GM19438 (cell line): ENCODE measurements around the gene CTXN1.
"Not testable (repeated sequence)": the region's sequence is repeated elsewhere in the genome, so short reads cannot be mapped to it uniquely, and the experiment has no call there.

ENCODE experiments used
- ATAC-seq: cut with Tn5 transposase; IDR thresholded peaks from one replicate; pipeline ENCODE4 v1.9.1; 2021; ENCODE audit warnings: low read depth; ENCODE audit not compliant: unreplicated experiment

The CTXN1 gene

DNA sequence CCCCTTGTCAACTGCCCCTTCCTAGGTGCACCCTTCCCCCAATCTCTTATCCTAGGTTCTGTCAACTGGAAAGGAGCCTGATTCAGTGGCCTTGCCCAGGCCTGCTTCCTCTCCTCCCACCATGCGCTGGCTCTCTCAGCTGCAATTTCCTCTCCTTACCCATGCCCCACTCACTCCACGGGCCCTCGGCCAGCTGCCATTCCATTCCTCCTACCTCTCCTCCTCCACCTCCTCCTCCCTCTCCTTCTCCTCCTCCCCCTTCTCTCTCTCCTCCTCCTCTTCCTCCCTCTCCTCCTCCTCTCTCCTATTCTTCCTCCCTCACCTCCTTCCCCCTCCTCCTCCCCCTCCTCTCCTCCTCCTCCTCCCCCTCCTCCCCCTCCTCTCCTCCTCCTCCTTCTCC, 27.1 kb upstream of the CTXN1 start:
- ATAC-seq, result no peak

GRCh38 chr19:7947939-7948338, 22.0 kb upstream of the CTXN1 start:
- ATAC-seq, result no peak

DNA sequence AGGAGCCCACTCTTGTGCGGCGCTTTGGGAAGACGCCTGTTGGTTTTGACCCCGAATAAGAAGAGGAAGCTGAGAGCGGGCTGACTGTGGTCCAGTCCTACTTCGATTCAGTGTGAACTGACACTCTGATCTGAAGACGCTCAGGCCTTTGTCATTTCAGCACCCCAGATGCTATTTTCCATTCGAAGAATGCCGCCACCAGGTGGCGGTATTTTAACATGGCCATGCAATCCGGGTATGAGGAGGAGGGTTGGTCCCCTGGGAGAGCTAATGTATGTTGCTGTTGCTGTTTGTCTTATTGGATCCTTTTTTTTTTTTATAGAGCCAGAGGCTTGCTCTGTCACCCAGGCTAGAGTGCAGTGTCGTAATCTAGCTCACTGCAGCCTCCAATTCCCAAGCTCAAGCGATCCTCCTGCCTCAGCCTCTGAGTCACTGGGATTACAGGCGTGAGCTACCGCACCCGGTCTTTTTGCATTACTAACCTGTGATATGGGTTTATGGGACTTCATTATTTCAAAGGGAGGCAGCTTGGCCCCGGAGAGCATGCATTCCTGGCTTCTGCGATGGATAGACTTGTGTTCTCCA, 18.3 kb upstream of the CTXN1 start:
- ATAC-seq, result no peak

DNA sequence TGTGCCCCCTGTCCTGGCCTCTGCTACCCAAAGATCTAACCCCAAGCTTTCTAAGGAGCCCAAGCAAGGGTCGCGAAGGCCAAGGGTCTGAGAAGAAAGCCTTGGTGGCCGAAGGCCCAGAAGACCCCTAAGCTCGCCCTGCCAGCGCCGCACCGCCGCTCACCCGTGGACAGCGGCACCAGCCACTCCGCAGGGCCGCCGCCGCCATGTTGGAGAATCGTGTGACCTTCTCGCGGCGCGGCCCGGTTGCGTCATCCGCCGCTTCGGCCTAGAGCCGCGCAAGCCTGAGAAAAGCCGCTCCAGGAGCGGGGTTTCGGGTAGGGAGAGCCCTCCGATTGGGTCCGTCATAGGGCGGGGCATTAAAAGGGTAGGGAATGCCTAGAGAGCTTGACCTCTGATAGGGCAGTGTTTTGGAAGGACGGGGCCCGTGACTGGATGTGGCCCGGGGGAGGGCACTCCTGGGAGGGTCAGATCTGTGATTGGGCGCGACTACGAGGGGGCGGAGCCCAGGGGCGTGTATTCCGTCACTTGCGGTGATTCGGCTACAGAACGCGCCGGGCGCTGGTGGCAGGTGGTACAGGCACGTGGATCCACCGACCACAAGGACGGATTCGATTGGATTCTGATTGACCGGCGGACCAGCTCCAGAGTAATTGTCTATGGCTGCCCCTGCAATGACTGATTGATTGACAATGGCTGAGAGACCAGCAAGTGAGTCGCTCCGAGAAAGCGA, 17.7 kb upstream of the CTXN1 start, which contains the start of gene TIMM44:
Gene TIMM44 (minus strand): TSS at position 223 of the 733 bp plus-strand sequence. CDS start 15 bp downstream, at position 208.
- peak; percentile 90 for ATAC-seq

- no peak for ATAC-seq
Measured at GRCh38 chr19:7942981-7943443, 17.1 kb upstream of the CTXN1 start.

GRCh38 chr19:7941895-7942596, 16.1 kb upstream of the CTXN1 start:
- no peak for ATAC-seq

DNA sequence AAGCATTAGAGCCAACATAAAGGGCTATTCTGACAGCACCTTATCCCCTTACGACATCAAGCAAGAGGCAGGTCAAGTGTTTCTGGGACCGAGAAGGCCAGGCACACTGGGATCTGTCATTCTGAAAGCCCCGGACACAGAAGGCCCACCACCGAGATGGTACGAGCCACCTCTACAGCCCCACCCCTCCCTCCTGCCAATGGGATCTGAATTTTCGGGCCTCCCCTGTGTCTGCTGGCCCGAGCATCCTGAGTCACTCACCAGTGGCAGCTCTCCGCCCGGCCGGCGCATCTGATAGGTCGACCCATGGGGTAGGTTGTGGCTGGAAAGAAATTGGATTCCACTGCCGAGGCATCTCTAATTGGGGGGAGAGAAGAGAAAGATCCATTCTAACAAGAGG, 14.9 kb upstream of the CTXN1 start:
- no peak for ATAC-seq

DNA sequence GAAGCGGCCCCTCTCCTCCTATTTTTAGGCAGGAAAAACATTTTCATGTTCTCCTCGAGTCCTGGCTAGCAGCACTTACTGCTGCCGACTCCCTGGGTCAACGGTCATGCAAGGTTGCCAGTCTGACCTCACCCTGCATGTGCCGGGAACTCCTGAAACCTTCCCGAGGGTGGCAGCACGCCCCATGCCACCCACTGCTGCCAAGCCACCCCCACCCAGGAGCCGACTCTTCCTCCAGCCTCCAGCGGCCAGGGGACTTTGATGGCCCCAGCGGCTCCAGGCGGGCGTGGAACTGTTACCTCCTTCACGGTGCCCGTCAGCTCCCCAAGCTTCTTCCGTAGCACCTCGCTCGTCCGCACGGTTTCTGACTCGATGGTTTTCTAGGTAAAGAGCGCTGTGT, 8.8 kb upstream of the CTXN1 start:
- ATAC-seq, result no peak

DNA sequence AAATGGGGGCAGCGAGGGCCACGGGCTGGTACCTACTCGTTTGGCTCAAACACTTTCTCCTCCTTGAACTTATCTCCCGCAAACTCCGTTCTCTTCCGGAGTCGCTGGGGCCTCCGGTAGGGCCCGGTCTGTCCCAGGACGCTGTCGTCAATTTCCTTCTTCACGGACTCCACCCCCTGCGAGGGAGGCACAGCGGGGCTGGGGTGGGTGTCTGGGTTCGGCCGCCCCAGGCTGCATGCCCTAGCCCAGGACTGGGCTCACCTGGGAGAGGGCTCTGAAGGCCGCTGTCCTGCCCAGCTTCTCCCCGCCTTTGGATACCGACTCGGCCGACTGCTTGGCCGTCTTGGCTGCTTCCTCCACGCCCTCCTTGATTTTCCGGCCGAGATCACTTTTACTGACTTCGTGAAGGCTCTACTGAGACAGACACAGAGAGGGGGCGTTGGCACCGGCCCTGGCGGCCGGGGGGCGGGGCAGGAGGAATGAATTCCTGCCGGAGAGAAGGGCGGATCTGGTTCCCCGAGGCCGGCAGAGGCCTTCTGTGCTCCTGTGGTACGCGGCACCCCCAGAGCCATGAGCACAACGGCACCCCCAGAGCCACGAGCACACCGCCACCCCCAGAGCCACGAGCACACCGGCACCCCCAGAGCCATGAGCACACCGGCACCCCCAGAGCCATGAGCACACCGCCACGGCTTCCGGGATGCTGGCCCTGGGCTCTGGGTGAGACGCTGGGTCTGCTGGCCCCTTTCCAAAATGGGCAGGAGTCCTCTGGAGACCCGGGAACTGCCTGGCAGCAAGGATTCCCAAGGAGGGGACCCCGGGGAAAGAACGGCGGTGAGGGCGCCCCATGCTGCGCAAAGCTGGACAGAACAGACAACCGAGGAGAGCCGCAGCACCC, 8.1 kb upstream of the CTXN1 start:
- ATAC-seq, result no peak

DNA sequence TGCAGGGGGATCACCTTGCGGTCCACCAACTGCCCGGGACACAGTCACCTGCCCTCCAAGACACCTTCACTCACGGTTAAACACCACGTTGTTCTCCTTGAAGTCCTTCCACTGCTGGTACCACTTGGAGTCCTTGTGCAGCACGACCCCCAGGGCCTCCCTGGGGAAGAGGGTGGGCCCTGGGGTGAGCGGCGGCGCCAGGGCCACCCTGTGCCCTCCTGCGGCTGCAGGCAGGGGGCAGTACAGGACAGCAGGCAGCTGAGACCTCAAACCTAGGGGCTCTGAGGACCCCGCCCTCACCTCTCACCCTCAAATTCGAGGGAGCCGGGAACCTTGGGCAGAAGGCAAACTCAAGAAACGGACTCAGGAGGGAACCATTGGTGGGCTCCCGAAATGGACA, 7.5 kb upstream of the CTXN1 start:
- ATAC-seq, result no peak

DNA sequence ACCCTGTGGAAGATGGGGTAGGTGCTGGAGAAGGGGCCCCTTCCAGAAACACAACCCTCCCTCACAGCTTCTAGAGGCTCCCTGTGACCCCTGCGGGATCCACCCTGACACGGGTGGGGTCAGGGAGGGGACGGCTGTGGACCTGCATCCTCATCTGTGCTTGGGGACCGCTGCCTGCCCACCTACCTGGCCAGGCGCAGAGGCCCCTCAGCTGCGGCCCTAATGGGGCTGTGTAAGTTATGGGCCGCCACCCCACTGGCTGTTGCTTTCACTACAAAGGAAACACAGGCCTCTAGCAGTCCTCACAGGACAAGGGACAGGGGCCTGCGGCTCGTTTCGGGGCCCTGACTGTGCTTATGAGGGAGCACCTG, 7.0 kb upstream of the CTXN1 start:
- no peak for ATAC-seq

DNA sequence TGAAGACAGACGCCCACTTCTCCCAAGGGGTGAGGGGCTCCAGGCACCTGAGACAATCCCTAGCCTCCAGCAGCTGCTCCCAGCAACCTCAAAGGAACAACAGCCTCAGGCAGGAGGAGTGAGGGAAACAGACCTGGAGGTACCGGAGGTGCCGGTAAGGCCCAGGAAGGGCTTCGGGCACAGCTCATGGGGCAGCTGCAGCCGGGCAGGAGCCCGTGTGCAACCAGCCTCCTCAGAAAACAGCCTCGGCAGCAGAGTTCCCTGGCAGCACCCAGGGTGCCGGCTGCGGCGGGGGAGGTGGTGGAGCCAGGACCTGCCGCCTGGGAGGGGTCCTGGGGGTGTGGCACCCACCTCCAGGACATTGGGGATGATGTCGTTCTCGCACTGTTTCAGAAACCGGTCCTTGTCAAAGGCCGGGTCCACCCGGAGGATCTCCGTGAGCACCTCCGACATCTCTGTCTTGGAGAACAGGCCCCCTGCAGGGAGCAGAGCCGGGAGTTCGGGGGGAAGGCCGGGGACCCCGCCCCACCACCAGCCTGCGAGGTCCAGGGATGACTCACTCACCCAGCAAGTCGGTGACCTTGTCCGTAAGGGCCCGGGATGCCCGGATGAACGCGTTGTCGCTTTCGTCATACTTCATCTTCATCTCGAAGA, 6.5 kb upstream of the CTXN1 start:
- ATAC-seq, result no peak

DNA sequence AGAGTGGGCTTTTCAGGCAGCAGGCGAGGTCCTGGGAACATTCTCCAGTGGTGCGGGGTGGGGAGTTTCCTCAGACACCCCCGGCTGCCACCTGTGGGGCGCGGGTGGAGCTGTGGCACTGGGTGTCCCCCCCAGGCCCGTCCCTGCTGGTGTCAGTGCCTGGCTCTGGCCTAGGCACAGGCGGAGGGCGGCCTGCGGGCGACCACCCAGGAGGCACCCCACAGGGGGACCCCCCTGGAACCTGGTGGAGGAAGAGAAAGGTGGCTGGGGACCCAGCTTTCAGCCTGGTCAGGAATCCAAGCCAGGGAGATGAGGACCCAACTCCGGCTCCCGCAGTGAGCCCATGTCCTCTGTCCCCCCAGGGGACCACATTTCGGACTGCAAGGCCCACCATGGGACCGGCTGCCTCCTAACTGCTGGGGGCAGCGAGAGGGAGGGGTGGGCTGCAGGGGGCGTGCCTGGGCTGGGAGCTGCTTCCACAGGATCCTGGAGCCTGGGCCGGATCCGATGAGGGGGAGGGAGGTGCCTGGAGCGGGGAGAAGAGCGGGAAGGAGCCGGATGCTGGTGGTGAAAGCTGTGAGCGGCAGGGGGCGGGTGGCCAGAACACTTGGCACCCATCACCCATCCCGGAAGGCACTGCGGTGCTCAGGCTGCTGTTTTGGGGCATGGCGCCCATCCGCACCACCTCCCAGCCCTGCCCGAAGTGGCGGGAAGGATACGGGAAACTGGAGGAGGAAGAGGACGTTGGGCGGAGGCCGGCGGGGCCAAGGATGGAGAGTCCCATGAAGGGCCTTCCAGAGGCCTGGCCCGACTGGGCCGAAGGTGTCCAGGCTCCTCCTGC, 5.5 kb upstream of the CTXN1 start:
- ATAC-seq, result no peak

- ATAC-seq, result no peak
Measured at GRCh38 chr19:7930765-7931164, 4.8 kb upstream of the CTXN1 start.

GRCh38 chr19:7930030-7930429, 4.1 kb upstream of the CTXN1 start:
- ATAC-seq, result not testable (repeated sequence)

GRCh38 chr19:7928741-7929701, 3.1 kb upstream of the CTXN1 start:
- ATAC-seq, result no peak

DNA sequence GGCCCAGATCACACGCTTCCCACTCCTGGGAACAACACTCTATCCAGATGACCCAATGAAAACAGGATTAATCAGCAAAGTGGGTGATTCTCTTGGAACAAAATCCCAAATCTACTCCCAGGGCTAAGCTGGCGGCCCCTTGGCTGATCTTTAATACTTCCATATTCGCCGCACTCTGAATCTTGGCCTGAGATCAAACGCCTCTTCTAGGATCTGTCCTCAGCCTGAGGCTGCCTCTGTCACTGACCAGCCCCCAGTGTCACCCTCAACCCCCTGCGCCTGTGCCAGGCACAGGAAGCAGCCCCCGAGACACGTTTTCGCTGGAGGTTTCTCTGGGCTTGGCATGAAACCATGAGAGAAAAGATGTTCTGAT, 2.4 kb upstream of the CTXN1 start:
- no peak for ATAC-seq

DNA sequence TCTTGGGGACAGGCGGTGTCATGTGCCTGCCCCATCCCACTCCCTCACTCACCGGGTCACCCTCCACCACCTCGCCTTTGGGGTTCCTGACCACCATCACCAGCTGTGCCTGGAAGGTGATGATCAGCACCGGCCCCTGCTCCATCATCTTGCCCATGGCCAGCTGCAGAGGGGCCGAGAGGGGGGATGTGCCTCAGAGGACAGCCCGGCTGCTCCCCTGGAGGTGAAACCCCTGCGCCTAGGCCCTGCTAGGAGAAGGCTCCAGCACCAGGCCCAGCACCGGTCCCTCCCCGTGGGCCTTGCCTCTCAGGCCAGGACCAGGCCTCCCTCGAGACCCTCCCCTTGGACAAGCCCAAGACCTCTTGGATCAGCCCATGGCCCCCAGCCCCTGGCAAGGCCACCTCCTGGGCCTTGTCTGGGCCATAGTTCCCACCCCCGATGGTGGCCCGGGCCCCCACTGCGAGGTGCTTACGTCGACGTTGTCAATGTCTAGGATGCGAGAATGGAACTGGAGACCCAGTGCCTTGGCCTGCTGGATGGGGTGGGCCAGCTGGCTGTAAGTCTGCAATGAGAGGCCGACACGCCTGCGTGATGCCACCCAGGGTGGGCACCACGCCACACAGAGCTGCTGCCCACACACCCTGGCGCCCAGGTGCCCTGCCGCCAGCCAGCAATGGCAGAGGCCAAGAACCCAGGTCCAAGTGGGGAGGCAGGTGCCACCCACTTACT, 1.8 kb upstream of the CTXN1 start:
- ATAC-seq, result no peak
